Stimulated activated CD4-positive, alpha-beta T cell treated with anti-CD3 and anti-CD28 coated beads, Interleukin-4, amount 100 ng/mL, for 48 hours (primary cell): ENCODE measurements around the gene HOXC9.

Source experiments
- DNase-seq, 2 donors: peaks; one replicate each; pipeline ENCODE4 v3.0.0-alpha.2; 2020; ENCODE audit warnings: low read depth in 2 of 2

The HOXC9 gene

DNA sequence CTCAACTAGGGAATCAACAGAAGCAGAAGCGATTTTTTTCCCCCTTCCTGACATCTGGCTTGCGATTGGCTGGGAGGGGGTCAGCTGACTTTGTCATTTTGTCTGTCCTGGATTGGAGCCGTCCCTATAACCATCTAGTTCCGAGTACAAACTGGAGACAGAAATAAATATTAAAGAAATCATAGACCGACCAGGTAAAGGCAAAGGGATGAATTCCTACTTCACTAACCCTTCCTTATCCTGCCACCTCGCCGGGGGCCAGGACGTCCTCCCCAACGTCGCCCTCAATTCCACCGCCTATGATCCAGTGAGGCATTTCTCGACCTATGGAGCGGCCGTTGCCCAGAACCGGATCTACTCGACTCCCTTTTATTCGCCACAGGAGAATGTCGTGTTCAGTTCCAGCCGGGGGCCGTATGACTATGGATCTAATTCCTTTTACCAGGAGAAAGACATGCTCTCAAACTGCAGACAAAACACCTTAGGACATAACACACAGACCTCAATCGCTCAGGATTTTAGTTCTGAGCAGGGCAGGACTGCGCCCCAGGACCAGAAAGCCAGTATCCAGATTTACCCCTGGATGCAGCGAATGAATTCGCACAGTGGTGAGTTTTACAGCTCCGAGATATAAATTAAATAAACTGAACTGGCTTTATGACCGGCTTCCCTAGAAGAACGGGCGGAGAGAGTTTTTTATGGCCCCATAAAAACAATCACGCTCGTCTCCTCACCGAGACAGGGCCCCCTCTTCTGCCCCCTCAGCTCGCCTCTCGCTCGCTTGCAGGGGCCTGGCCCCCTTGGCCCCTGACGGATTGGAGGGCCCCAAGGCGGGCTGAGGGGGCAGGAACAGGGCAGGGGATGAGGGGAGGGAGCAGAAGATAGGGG, 28.6 kb downstream of the HOXC9 start, which contains the start of gene HOXC6:
TSS of gene HOXC6 (plus strand) at position 127 of the 888 bp plus-strand sequence. CDS start at position 209, 82 bp downstream.
- DNase-seq, result no peak

DNA sequence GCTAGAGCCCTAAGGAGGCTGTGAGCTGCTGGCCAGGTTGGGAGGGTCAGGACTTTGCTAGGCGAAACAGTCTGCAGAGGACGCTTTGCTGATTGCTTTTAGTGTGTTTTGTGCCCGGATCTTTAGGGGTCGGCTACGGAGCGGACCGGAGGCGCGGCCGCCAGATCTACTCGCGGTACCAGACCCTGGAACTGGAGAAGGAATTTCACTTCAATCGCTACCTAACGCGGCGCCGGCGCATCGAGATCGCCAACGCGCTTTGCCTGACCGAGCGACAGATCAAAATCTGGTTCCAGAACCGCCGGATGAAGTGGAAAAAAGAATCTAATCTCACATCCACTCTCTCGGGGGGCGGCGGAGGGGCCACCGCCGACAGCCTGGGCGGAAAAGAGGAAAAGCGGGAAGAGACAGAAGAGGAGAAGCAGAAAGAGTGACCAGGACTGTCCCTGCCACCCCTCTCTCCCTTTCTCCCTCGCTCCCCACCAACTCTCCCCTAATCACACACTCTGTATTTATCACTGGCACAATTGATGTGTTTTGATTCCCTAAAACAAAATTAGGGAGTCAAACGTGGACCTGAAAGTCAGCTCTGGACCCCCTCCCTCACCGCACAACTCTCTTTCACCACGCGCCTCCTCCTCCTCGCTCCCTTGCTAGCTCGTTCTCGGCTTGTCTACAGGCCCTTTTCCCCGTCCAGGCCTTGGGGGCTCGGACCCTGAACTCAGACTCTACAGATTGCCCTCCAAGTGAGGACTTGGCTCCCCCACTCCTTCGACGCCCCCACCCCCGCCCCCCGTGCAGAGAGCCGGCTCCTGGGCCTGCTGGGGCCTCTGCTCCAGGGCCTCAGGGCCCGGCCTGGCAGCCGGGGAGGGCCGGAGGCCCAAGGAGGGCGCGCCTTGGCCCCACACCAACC, 29.8 kb downstream of the HOXC9 start:
- DNase-seq, result no peak

DNA sequence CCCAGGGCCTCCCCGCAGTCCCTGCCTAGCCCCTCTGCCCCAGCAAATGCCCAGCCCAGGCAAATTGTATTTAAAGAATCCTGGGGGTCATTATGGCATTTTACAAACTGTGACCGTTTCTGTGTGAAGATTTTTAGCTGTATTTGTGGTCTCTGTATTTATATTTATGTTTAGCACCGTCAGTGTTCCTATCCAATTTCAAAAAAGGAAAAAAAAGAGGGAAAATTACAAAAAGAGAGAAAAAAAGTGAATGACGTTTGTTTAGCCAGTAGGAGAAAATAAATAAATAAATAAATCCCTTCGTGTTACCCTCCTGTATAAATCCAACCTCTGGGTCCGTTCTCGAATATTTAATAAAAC, 30.5 kb downstream of the HOXC9 start:
- no peak for DNase-seq

DNA sequence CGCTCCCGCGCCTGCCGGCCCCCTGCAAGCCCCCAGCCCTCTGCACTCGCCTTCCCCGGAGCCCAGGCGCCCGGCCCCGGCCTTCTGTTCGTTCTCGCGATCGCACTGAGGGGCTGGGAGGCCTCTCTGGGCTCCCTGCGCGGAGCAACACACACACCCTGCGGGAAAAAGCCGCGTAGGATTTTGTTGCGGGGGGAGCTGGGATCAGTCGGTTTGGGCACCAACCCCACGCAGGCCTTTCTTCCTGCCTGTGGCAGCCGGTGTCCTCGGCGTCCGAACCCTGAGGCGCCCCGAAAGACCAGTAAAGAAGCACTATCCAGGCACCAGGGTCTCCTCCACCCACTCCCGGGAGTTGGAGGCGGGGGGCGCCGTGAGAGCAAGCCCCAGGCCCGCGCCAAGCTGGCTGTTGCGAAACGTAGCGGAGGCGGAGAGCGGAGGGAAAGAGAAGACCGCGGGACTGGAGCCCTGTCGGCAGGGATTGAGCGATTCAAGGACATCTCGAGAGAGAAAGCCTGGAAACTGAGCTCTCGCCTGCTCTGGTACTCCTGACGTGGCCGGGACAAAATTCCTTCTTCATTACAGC, 31.0 kb downstream of the HOXC9 start:
- no peak for DNase-seq

DNA sequence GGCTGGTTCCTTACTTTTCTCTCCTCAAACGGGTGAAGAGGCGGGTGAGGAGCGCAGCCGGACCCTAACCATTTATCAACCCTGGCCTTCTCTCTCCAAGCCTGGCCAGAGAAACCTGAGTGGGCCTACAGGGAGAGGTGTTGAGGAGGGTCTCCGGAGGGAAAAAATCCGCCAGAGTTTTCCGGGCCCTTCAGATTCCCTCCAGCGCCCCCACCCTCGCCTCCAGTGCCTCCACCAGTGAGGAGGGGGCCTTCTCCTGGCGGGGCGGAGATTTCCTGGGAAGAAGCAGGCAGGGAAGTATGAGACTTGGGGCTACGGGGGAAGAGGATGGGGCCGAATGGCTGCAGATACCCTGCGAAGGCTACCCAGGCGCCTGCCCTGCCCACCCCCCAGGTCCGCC, 31.5 kb downstream of the HOXC9 start:
- no peak for DNase-seq

DNA sequence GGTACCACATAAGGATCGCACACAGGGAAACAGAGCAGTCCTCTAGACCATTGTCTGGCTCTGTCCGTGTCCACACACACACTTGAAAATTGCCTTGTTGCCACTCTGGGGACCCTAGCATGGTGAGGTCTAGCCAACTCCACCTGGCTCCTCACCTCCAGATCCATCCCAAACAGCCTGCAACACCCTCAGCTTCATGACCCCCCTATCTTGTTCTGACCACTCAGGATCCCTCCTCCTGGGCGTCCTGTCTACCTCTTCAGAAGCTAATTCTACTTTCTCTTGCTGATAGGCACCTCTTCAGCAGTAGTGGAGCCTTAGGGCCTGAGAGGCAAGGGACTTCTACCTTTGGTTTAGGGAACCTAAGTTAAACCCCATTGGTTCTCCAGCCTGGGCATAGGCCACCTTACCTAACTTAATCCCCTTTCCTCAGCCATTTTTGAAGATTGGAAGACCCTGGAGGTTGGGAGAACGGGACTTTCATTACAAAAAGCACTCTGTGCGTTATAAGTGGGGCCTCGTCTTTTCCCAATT, 32.2 kb downstream of the HOXC9 start:
- no peak for DNase-seq

DNA sequence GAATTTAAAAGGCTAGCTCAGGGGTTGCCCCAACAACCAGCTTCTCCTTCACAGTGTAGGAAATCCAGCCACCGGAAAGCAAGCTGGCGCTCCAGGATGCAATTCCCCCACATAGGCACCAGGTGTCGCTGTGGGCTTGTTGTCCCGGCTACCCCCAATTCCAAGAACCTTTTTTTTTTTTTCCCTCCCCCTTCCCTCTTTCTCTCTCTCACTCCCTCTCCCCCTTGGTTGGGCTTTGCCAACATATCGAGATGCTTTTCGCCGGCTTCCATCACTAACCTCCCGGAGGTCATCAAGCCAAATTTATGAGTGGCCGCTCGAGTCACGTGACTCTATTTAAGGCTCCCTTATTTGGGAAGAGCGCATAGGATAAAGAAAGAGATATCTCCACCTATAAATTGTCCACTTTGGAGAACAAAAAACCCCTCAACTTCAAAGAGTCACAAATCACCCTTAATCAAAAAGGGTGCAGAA, 32.7 kb downstream of the HOXC9 start, which contains the start of gene HOXC5:
TSS of gene HOXC5 (plus strand) at position 424 of the 474 bp plus-strand sequence. CDS start 73 bp downstream, outside the sequence.
- DNase-seq, result peak; percentile 40 to 51

DNA sequence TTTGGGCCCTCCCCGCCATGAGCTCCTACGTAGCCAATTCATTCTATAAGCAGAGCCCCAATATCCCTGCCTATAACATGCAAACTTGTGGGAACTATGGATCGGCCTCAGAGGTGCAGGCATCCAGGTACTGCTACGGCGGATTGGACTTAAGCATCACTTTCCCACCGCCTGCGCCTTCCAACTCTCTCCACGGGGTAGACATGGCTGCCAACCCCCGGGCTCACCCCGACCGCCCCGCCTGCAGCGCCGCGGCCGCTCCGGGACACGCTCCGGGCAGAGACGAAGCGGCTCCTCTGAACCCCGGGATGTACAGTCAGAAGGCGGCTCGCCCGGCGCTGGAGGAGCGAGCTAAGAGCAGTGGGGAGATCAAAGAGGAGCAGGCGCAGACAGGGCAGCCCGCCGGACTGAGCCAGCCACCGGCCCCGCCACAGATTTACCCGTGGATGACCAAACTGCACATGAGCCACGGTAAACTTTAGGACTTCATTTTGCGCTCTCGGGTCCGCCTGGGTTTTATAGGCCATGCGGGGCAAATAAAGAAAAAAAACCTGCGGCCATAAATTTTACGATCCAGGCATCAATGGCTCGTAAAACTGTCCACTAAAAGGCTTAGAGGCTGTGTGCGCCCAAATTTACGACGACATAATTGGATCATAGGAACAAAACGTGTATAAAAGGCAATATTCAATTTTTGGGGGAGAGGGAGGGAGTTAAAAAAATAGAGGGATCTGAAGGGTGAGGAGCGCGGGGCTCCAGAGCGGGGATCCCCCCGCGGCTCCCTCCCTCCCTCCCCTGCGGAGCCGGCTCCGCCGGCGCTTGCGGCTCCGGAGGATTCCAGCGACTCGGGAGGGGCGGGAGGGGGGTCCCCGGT, 33.4 kb downstream of the HOXC9 start:
- DNase-seq, result no peak

DNA sequence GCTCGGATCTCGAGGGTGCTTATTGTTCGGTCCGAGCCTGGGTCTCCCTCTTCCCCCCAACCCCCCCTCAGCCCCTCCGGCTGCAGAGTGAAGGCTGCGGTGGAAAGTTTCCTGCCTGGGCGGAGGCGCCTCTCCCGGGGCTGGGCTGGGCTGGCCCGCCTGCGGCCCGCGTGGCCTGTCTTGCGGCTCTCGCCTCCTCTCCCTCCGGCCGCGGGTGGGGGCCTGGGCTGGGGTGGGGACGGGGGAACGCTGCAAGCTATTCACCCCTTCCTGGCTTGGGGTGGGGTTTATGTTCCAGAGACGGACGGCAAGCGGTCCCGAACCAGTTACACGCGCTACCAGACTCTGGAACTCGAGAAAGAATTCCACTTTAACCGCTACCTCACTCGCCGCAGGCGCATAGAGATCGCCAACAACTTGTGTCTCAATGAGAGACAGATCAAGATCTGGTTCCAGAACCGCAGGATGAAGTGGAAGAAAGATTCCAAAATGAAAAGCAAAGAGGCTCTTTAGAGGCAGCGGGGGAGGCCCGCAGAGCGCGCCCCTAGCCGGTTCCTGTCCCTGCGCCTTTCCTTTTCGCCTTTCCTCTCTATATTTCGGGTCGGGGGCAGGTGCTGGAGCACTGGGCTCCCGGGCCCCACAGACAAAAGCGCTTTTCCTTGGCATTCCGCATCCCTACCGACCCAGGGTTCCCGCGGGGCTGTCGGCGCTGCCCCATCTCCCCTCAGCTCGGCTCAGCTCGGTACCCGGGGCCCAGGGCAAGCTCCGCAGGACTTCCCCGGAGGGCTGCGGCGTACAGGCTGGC, 34.2 kb downstream of the HOXC9 start:
- DNase-seq, result no peak

DNA sequence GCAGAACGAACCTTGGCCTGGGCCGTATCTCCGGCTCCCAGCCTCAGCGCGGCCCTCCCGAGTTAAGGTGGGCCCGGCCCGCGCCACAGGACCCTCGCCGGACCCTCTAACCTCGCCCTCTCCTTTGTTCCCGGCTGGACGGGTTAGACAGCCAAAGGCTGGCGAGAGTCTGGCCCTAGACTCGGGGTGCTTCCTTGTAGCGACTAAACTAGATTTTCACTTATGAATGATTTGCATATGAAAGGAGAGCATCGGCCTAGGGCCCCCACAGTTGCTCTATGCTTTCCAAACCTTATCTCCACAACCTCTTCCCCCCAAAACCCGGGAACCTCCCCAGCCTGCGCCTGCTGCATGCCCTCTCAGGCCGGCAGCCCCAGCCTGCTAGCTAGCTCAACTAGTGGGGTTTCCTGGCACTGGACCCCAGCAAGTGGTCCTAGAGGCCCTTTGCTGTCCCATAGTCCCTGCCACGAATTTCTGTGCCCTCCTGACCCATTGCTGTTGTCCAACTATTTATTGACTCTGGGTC, 34.9 kb downstream of the HOXC9 start:
- DNase-seq, result no peak

DNA sequence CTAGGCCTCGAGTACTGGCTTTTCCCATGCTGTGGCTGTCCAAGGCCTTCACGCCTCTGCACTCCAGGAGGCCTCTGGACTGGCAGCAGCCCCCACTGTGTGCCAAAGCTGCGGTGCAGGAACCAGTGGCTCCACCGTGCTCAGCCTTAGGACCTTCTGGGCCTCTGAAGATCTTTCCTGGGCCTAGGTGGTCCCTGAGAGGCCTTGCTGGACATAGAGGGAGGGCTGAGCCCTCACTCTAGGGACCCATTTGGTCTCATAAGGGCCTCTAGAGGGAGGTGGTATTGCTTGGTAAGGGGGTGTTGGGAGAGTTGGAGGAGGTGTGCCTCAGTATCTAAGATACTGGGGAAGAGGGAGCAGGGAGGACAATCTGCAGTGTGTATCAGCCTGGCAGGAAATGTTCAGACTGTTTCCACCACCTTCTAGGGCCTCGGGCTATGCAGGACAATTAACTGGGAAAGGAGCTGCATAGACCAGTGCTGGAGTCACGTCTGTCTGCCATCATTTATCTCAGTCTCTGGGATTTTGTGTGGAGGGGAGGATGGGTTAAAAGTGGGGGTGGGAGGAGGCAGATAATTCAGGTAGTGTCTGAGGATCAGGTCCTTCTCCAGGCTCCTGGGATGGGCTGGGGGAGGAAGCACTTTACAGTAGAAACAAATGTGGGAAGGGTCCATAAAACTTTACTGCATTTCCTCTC, 35.8 kb downstream of the HOXC9 start:
- no peak for DNase-seq

DNA sequence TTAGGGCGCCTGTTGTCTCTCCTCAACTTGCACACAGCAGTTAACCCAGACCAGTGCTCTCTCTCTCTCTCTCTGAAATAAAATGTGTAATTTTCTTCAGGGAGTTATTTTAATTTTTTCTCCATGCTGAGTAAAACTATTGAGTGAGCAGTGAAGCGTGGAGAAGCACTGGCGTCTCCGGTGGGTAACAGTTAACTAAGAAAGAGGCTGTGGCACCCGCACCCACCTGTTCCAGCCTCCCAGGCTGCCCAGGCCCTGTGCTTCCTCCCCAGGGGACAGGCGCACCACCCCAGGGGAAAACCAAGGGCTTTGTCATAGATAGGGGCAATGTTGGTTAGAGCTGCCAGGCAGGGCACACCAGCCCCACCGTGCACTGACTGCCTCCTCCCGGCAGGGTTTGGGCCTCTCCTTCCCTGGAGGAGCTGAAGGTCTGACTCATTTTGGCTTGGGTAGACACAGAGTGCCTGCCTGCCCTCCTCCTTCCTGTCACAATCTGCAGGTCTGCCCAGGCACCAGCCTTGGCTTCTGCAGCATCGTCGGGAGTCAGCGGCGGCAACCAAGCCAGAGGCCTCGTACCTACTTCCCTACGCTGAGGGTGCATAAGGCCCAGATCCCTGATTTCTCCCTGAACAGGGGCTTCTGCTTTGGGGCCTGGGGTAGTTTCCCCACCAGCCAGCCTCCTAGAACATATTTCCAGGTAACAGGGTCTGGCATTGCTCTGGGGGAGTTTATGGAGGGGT, 36.8 kb downstream of the HOXC9 start:
- DNase-seq, result no peak

DNA sequence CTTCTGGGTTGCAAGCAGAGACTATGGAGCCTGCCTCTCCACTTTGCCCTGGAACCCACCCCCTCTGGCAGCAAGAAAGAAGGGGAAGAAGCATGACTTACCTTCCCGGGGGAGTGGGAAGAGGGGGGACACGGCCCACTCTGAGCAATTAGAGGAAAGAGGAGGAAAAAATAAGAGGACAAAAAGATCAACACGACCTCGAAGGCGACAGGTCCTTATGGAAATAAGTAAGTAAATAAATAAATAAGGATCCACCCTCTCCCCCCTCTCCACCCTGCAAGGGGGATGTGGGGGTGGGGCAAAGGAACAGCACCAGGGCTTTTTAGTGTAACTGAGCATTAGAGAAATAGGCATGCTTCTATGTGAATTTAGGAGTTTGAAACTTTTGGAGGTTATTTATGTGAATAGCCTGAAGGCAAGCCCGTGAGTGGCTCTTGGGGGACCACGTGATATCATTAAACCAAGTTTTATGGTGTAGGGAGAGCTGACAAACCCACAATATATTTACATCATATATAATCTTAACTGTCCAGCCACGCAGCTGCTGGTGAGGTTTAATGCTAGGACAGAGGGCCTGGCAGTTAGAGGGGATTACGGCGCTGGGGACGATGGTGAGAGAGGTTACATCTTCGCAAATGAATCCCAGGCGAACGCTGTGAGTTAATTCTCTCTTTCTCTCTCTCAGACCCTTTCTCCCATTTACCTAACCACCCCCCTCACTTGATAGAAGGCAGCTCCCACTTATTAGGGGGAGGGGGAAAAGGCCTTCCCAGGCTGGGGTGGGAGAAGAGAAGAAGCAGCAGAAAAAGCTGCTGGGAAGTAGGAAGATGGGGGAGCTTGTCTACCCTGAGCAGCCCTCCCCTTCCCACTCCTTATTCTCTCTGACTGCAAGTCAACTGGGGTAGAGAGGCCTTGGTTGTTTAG, 37.7 kb downstream of the HOXC9 start:
- no peak for DNase-seq

DNA sequence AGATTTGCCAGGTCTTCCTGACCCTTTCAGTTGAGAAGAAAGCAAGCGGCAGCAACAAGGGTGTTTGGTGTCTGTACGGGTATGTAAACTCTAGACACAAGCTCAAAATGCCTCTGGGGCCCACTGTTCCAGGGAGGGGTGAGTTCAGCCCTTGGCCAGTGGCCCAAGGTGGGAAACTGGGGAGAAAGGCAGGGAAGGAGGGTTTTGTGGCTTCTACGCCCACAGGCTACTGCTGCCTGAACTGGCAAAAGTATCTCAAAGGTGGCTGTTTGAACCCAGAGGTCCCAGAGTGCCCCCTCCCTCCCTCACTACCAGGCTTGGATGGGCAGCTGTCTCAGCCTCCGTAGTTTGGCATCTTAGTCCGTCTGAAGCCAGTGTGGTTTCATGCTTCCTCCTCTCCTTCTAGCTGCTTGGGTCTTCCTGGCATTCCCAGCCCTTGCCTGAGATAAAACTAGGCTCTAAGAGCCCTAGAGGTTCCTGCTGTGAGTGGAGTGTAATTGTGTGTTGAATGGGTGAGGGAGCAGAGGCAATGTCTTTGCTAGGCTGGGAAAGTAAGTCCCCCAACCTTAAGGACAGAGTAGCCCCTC, 38.4 kb downstream of the HOXC9 start:
- no peak for DNase-seq

DNA sequence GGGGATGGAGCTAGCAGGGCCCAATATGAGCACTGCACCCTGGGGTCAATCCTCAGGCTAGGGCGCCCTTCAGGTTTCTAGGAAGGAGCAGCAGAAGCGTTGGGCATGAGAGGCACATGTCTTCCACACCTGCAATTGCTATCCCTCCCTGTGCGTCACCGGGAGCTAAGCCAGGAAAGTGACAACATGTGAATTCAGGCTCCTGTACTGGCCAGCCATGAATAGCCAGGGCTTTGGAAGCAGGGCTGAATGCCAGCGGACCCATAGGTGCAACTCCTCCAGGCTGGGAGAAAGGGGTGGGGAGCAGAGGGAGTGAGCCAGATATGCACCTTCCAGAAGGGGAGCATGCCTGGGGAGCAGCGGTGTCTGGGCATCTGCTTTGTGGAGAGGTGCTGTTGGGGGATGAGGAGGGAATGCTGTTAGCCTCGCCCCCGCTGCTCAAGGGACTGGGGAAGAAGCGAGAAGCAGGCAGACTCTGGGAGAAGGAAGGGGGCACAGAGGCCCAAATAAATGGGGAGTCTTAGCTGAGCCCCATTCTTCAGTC, 39.0 kb downstream of the HOXC9 start:
- DNase-seq, result no peak

DNA sequence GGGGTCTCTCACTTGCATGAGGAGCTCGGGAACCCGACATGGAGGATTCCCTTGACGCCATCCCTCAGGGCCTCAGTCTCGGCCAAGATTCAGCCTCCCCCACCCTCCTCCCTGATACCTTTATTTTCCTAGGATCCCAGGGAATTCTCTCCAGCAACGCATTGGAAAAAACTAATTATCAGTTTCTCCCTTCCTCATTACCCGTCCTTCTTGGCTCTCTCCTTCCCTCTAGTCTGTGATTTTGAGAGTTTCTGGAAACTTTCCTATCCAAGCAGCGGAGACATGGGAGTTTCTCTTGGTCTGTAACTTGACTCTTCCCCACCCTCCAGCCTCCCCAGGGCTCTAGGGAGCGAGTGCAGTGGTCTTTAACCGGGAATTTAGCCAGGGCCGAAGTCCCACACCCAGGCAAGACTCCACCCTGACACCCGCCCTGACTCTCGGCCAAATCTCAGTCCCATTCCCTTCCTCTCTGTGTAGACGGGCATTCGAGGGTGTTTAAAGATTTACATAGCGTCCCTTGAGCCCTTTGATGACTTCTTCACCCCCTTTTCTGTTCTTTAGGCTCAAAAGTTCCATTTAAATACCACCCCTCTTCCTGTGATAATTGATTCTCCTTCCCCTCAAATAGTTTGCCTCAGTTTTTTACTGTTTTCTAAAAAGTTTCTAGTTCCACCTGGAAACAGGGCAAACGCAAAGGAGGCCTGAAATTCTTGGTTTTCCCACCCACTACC, 39.6 kb downstream of the HOXC9 start:
- DNase-seq, result no peak
